ENCODE results near the gene YBX3. TPM values are rescaled to one million over a fixed set of nuclear protein-coding genes. Genes with fewer than 3 reads are reported as not detected.

The YBX3 gene
- total RNA-seq, 6 experiments from 2014 or later = 16.0 to 34.2 (median 23.2) TPM

DNA sequence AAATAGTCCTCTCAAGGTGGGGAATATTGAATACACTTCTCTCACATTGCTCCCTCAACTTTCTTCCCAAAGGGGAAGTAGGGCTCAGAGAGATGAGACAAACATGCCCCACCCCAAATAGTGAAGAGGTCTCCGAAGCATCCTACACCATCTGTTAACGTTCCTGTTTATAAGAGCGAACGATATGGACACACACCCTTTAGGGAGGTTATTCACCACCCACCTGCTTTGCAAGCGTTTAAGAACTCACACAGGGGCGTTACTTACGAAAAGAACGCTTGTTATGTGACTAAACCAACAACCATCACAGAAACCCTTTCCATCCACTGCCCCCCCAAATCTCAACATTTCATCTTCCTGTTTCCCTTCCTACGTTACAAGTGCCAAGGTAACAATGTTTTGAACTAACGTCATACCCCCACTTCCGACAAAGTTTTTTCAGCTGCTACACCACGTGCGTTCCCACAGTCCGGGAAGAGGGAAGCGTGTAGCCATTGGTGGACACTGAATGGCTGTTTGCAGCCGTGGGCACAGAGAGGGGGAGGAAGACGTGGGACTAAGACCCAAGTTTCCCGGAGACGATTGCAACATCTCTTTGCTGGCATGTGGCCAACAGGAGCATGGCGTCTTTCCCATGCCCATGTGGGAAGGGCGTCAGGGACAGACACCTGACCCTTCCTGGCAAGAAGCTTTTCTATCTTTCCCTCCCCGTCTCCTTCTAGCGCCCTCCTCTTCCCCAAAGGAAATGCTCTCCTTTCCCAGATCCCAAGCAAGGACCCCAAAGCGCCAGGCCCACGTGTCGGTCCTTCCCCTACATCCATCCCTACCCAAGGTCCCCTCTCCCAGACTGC lies 1.2 kb downstream of the YBX3 start:
- 18% methylated on average over 21 of the region's 26 CpGs for WGBS (ENCODE audit: insufficient coverage, low coverage, low lambda C conversion rate, missing lambda C conversion rate)
- no peaks in the 10 kb centered on the region for H3K36me3 ChIP-seq
- ATAC-seq = peak; percentile 60 to 80 (median 69)
- TF ChIP-seq, protein P1, sequence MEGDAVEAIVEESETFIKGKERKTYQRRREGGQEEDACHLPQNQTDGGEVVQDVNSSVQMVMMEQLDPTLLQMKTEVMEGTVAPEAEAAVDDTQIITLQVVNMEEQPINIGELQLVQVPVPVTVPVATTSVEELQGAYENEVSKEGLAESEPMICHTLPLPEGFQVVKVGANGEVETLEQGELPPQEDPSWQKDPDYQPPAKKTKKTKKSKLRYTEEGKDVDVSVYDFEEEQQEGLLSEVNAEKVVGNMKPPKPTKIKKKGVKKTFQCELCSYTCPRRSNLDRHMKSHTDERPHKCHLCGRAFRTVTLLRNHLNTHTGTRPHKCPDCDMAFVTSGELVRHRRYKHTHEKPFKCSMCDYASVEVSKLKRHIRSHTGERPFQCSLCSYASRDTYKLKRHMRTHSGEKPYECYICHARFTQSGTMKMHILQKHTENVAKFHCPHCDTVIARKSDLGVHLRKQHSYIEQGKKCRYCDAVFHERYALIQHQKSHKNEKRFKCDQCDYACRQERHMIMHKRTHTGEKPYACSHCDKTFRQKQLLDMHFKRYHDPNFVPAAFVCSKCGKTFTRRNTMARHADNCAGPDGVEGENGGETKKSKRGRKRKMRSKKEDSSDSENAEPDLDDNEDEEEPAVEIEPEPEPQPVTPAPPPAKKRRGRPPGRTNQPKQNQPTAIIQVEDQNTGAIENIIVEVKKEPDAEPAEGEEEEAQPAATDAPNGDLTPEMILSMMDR (IDR thresholded peaks at IDR 0.05) = no peak
- TF ChIP-seq POLR2A (IDR thresholded peaks at IDR 0.05) = no peak
- H3K9me3 ChIP-seq = no peaks in the 10 kb centered on the region
- no peaks in the 10 kb centered on the region for H3K27me3 ChIP-seq
- H3K27ac ChIP-seq = peak overlapping the region; percentile 65 to 87 (median 69)
- intact Hi-C loops (cut with DNase I) = no loop called here
- DNase-seq = peak; percentile 64 to 75 (median 72)
- H3K4me1 ChIP-seq = peaks cover 0 to 7% (median 0%) of the 10 kb centered on the region in 4 donors
- H3K4me3 ChIP-seq = peak overlapping the region; percentile 59 to 74 (median 73)

DNA sequence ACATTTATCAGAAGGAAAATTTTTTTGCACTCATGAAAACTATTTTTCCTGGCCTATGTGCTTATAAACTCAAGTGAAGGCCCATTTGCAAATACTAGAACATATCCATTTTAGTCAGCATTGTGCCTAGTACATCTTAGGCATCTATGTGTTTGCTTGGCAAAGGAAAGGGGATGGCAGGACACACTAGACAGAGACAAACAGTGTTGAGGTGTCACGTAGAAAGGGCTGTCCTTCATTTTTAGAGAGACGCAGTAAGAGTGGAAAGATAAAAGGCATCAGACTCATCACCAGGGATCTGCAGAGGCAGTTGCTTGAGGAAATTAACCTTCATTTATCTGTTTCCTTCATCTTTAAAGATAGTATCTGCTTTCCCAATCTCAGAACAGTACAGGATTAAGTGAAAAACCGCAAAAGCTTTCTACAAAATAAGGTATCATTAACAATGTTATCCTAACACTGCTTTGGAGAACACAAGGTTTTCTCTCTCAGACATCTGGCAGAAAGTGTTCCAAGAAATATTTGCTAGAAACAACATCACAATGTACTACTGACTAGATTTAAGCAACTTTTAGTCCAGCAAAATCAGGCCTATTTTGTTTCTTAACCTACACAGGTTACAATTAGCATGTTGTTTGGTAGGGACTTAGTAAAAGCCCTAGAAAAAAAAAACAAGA lies 2.0 kb downstream of the YBX3 start:
- DNase-seq (no peak), ATAC-seq (no peak)
- Histone ChIP-seq H3K9me3 (no peaks in the 10 kb centered on the region), H3K27me3 (no peaks in the 10 kb centered on the region), H3K4me1 (peaks cover 0 to 7% (median 0%) of the 10 kb centered on the region in 4 donors), H3K36me3 (no peaks in the 10 kb centered on the region), H3K4me3 (peak overlapping the region; percentile 59 to 74 (median 73)), H3K27ac (peak overlapping the region in 1 of 3 donors; percentile 53)
- 53% methylated on average over 3 of the region's 3 CpGs for WGBS (ENCODE audit: insufficient coverage, low coverage, low lambda C conversion rate, missing lambda C conversion rate)
- intact Hi-C loops (cut with DNase I) = no loop called here
- TF ChIP-seq, protein P1 (IDR thresholded peaks at IDR 0.05) = no peak
- no peak for TF ChIP-seq POLR2A (IDR thresholded peaks at IDR 0.05)

DNA sequence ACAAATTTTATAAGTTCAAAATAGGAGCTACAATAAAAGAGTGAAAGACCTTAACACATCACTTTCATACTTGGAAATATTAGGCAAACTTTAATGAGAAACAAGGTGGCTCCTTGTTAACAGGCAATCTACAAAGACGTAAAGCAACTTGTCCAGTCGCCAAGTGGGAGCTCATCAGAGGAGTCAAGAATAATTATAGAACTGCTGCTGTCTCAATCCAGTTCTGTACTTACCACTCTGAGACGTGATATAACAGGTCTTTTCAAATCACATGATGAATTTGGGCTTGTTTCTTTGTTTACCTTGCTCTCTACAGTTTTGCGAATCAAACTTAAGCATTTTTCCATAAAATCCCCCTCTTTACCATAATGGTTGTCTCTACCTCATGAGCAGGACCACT lies 3.6 kb downstream of the YBX3 start:
- no peak for DNase-seq
- peaks cover 0 to 7% (median 0%) of the 10 kb centered on the region in 4 donors for H3K4me1 ChIP-seq
- H3K27me3 ChIP-seq = no peaks in the 10 kb centered on the region
- H3K4me3 ChIP-seq = no peak overlapping the region
- no peak overlapping the region for H3K27ac ChIP-seq
- no peak for TF ChIP-seq POLR2A (IDR thresholded peaks at IDR 0.05)
- TF ChIP-seq, protein P1 (IDR thresholded peaks at IDR 0.05) = no peak
- H3K9me3 ChIP-seq = no peaks in the 10 kb centered on the region
- WGBS (ENCODE audit: insufficient coverage, low coverage, low lambda C conversion rate, missing lambda C conversion rate) = 59% methylated on average over 4 of the region's 4 CpGs
- intact Hi-C loops (cut with DNase I) = no loop called here
- no peak for ATAC-seq
- H3K36me3 ChIP-seq = peaks cover 0 to 5% (median 0%) of the 10 kb centered on the region in 4 donors

- Histone ChIP-seq H3K27ac (no peak overlapping the region), H3K4me1 (no peaks in the 10 kb centered on the region), H3K27me3 (no peaks in the 10 kb centered on the region), H3K9me3 (no peaks in the 10 kb centered on the region), H3K4me3 (no peak overlapping the region), H3K36me3 (peaks cover 0 to 8% (median 0%) of the 10 kb centered on the region in 4 donors)
- ATAC-seq (no peak), DNase-seq (no peak)
- WGBS (ENCODE audit: insufficient coverage, low coverage, low lambda C conversion rate, missing lambda C conversion rate) = 62% methylated on average over 4 of the region's 4 CpGs
- TF ChIP-seq, protein P1 (IDR thresholded peaks at IDR 0.05) = no peak
- no peak for TF ChIP-seq POLR2A (IDR thresholded peaks at IDR 0.05)
- intact Hi-C loops (cut with DNase I) = no loop called here
These were observed 4.8 kb downstream of the YBX3 start for GRCh38 chr12:10718279-10718821.

Measured in right lobe of liver (tissue), 6 donors.